Stimulated activated memory B cell treated with anti-CD40 and anti-IgM and Interleukin-4, amounts not matched to agents 10 μg/mL and 1 μg/mL and 100 μg/mL, for 72 hours (primary cell): ENCODE data around the gene DLG2.

Experiments
- ATAC-seq: fragments of 150-1000 bp; cut with Tn5 transposase; 2 replicates; pipeline ENCODE4 v1.10.0; 2021
- H3K27ac Mint-ChIP-seq: one replicate; pipeline ENCODE4 v1.8.0; 2022; ENCODE audit warnings: mild to moderate bottlenecking, mixed read lengths
- H3K27me3 Mint-ChIP-seq: one replicate; pipeline ENCODE4 v1.8.0; 2022; ENCODE audit warnings: mixed read lengths
- H3K36me3 Mint-ChIP-seq: one replicate; pipeline ENCODE4 v1.8.0; 2022; ENCODE audit warnings: mixed read lengths
- H3K4me1 Mint-ChIP-seq: one replicate; pipeline ENCODE4 v1.8.0; 2022; ENCODE audit warnings: mixed read lengths
- H3K4me3 Mint-ChIP-seq: one replicate; pipeline ENCODE4 v1.8.0; 2022; ENCODE audit warnings: mild to moderate bottlenecking, moderate library complexity, mixed read lengths
- H3K9me3 Mint-ChIP-seq: one replicate; pipeline ENCODE4 v1.8.0; 2022; ENCODE audit warnings: mixed read lengths

DLG2 gene

DNA sequence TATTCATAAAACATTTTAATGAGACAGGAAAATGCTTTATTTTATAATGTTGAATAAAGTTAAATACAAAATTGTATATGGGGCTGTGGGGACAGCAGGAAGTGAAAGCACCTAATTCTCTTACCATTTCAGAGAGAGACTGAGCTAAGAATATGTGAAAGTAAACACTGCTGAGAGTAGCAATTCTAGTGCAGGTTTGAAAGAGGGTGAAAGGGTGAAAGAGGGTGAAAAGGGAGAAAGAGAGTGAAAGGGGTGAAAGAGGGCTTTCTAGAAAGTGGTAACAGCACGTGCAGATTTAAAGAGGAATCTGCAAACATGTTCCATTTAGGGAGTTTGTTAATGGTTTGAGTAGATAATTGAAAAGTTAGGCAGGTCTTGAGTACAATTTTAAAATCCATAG is 1689.0 kb downstream of the DLG2 start:
- H3K9me3 Mint-ChIP-seq: no peaks in the 10 kb centered on the region

GRCh38 chr11:83933008-83933407 is 1694.1 kb downstream of the DLG2 start:
- no peak for ATAC-seq
- H3K4me1 Mint-ChIP-seq: no peaks in the 10 kb centered on the region
- no peaks in the 10 kb centered on the region for H3K36me3 Mint-ChIP-seq

More for the DNA sequence above, 1689.0 kb downstream of the DLG2 start:
- Mint-ChIP-seq H3K27ac (no peak overlapping the region), H3K27me3 (no peaks in the 10 kb centered on the region), H3K4me3 (no peak overlapping the region), H3K4me1 (no peaks in the 10 kb centered on the region), H3K36me3 (no peaks in the 10 kb centered on the region)
- ATAC-seq: no peak

DNA sequence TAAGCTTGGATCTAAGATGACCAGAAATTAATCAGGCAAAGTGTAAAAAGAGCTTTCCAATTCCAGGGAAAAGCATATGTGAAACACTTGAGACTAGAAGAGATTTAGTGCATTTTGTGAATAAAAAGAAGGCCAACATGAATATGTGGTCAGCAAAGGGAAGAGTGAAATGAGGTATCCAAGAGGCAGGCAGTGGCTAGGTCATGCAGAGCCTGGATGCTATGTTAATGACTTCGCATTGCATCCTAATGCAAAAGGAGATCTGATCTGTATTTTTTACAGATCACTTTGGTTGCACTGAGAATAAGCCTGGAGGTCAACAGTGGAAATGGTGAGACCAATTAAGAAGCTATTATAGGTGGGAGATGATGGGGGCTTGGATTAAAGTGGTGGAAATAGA is 1699.7 kb downstream of the DLG2 start:
- no peaks in the 10 kb centered on the region for H3K36me3 Mint-ChIP-seq
- no peak overlapping the region for H3K4me3 Mint-ChIP-seq
- ATAC-seq: no peak
- H3K27ac Mint-ChIP-seq: no peak overlapping the region
- H3K9me3 Mint-ChIP-seq: no peaks in the 10 kb centered on the region
- H3K27me3 Mint-ChIP-seq: no peaks in the 10 kb centered on the region
- no peaks in the 10 kb centered on the region for H3K4me1 Mint-ChIP-seq

More at GRCh38 chr11:83933008-83933407, 1694.1 kb downstream of the DLG2 start:
- Mint-ChIP-seq H3K27ac (no peak overlapping the region), H3K27me3 (no peaks in the 10 kb centered on the region), H3K4me3 (no peak overlapping the region), H3K9me3 (no peaks in the 10 kb centered on the region)

DNA sequence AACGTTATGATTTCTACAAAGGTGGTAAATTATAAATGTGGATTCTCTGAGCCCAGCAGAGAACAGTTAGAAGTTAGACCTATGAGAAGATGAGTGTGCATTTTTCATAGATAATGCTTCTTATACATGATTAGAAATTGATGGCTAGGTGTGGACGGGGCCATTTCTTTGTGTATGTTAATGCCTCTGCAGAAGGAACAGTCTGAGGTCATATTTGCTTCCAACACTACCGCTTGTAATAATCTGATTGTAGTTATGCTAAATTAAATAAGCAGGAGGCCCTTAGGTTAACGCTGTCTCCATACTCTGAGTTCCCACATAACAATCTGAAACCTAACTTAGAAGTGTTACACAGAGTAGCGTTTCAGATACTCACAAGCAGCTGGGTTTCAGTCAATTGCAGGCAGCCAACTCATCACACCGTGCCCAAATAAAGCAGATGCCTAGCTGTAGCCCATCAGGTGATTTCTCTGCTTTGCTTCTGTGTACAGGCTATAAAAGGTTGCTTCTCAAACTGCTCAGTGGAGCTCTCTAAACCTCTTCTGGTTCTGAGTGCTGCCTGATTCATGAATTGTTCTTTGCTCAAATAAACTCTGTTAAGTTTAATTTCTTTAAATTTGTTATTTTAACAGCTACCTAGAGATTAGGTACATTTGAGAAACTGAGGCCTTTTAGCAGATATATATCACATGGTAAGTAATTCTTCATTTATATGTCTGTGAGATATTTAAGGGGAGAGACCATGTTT is 1702.2 kb downstream of the DLG2 start:
- no peaks in the 10 kb centered on the region for H3K27me3 Mint-ChIP-seq
- no peaks in the 10 kb centered on the region for H3K9me3 Mint-ChIP-seq
- H3K4me3 Mint-ChIP-seq: no peak overlapping the region
- H3K27ac Mint-ChIP-seq: no peak overlapping the region
- no peak for ATAC-seq
- no peaks in the 10 kb centered on the region for H3K36me3 Mint-ChIP-seq
- no peaks in the 10 kb centered on the region for H3K4me1 Mint-ChIP-seq

- Mint-ChIP-seq H3K9me3 (no peaks in the 10 kb centered on the region), H3K4me3 (no peak overlapping the region), H3K36me3 (no peaks in the 10 kb centered on the region), H3K27ac (no peak overlapping the region), H3K4me1 (no peaks in the 10 kb centered on the region), H3K27me3 (no peaks in the 10 kb centered on the region)
- no peak for ATAC-seq
These were observed 1703.2 kb downstream of the DLG2 start for GRCh38 chr11:83923961-83924360.

GRCh38 chr11:83922953-83923352 is 1704.2 kb downstream of the DLG2 start:
- no peak for ATAC-seq

GRCh38 chr11:83922318-83922717 is 1704.8 kb downstream of the DLG2 start:
- no peaks in the 10 kb centered on the region for H3K36me3 Mint-ChIP-seq
- H3K9me3 Mint-ChIP-seq: no peaks in the 10 kb centered on the region
- no peak overlapping the region for H3K27ac Mint-ChIP-seq
- no peak for ATAC-seq
- H3K27me3 Mint-ChIP-seq: no peaks in the 10 kb centered on the region
- no peaks in the 10 kb centered on the region for H3K4me1 Mint-ChIP-seq
- no peak overlapping the region for H3K4me3 Mint-ChIP-seq

More at GRCh38 chr11:83922953-83923352, 1704.2 kb downstream of the DLG2 start:
- Mint-ChIP-seq H3K4me1 (no peaks in the 10 kb centered on the region), H3K27ac (no peak overlapping the region), H3K9me3 (no peaks in the 10 kb centered on the region), H3K4me3 (no peak overlapping the region), H3K27me3 (no peaks in the 10 kb centered on the region), H3K36me3 (no peaks in the 10 kb centered on the region)

DNA sequence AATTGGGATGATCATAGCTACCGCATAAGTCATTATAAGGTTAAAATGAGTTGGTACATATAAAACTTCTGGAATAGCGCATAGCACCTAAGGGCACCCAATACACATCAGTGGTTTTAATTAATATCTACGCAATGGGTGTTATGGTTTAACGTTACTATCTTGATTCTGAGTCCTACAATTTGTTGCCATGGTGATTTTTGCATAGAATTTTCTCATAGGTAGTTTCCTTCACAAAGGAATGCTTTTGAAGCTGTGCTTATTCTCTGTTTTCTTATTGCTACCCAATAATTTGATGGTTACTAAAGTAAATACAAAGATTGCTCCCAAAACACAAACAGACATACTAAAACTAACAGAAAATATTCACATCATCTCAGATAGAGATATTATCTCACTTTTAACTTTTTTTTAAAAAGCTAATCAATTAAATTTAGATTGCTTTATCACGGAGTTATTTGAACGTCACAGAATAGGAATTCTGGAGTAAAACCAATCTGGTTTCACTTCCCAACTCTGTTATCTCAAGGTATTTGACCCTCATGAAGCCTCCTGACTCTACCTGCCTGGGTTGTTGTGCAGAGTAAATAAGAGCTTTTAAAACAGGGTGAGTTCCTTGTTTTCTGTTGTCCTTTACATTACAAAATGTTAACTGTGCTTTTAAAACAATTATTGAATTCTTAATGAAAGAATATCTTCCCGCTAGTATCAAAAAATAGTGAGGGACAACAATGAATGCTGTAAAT is 1705.5 kb downstream of the DLG2 start:
- Mint-ChIP-seq H3K4me1 (no peaks in the 10 kb centered on the region), H3K27ac (no peak overlapping the region), H3K4me3 (no peak overlapping the region), H3K36me3 (no peaks in the 10 kb centered on the region), H3K27me3 (no peaks in the 10 kb centered on the region), H3K9me3 (no peaks in the 10 kb centered on the region)
- no peak for ATAC-seq

DNA sequence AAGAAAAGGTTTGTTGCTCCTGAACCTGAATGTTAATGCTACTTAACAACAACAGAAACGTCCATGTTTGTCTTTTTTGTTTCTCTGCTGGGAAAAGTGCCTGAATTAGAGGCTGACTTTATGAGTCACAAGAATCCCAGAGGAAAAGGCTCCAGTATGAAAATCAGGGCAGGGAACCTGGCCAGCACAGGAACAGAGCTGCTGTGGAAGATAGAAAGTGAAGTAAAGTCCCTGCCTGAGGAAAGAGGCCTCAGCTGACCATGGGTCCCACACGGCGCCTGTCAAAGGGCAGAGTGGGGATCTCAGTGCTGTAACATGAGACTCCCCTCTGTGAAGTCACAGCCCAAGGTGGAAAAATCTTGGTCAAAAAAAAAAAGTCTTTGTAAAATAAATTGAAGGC is 1708.7 kb downstream of the DLG2 start:
- Mint-ChIP-seq H3K9me3 (no peaks in the 10 kb centered on the region), H3K27ac (no peak overlapping the region), H3K4me3 (no peak overlapping the region), H3K4me1 (no peaks in the 10 kb centered on the region), H3K27me3 (no peaks in the 10 kb centered on the region), H3K36me3 (no peaks in the 10 kb centered on the region)
- no peak for ATAC-seq

GRCh38 chr11:83914995-83915394 is 1712.1 kb downstream of the DLG2 start:
- no peak overlapping the region for H3K27ac Mint-ChIP-seq
- no peak overlapping the region for H3K4me3 Mint-ChIP-seq

GRCh38 chr11:83909579-83910534 is 1717.3 kb downstream of the DLG2 start:
- H3K4me1 Mint-ChIP-seq: no peaks in the 10 kb centered on the region
- ATAC-seq: no peak
- no peaks in the 10 kb centered on the region for H3K9me3 Mint-ChIP-seq
- H3K4me3 Mint-ChIP-seq: no peak overlapping the region
- no peaks in the 10 kb centered on the region for H3K36me3 Mint-ChIP-seq
- no peak overlapping the region for H3K27ac Mint-ChIP-seq
- no peaks in the 10 kb centered on the region for H3K27me3 Mint-ChIP-seq

More at GRCh38 chr11:83914995-83915394, 1712.1 kb downstream of the DLG2 start:
- Mint-ChIP-seq H3K36me3 (no peaks in the 10 kb centered on the region), H3K4me1 (no peaks in the 10 kb centered on the region), H3K27me3 (no peaks in the 10 kb centered on the region), H3K9me3 (no peaks in the 10 kb centered on the region)
- no peak for ATAC-seq

GRCh38 chr11:83908298-83908856 is 1718.8 kb downstream of the DLG2 start:
- no peaks in the 10 kb centered on the region for H3K36me3 Mint-ChIP-seq
- ATAC-seq: no peak

GRCh38 chr11:83895516-83895915 is 1731.6 kb downstream of the DLG2 start:
- no peaks in the 10 kb centered on the region for H3K27me3 Mint-ChIP-seq
- H3K4me3 Mint-ChIP-seq: no peak overlapping the region
- H3K36me3 Mint-ChIP-seq: no peaks in the 10 kb centered on the region
- no peak for ATAC-seq
- H3K4me1 Mint-ChIP-seq: no peaks in the 10 kb centered on the region
- peaks cover 8% of the 10 kb centered on the region for H3K9me3 Mint-ChIP-seq
- H3K27ac Mint-ChIP-seq: no peak overlapping the region

More at GRCh38 chr11:83908298-83908856, 1718.8 kb downstream of the DLG2 start:
- Mint-ChIP-seq H3K9me3 (no peaks in the 10 kb centered on the region), H3K4me1 (no peaks in the 10 kb centered on the region), H3K27ac (no peak overlapping the region), H3K27me3 (no peaks in the 10 kb centered on the region), H3K4me3 (no peak overlapping the region)

GRCh38 chr11:83881428-83881827 is 1745.7 kb downstream of the DLG2 start:
- Mint-ChIP-seq H3K4me3 (no peak overlapping the region), H3K36me3 (no peaks in the 10 kb centered on the region), H3K27ac (no peak overlapping the region)

GRCh38 chr11:83871054-83871453 is 1756.1 kb downstream of the DLG2 start:
- no peak for ATAC-seq
- Mint-ChIP-seq H3K27me3 (peaks cover 9% of the 10 kb centered on the region), H3K9me3 (peaks cover 3% of the 10 kb centered on the region), H3K4me3 (no peak overlapping the region), H3K36me3 (no peaks in the 10 kb centered on the region), H3K27ac (no peak overlapping the region), H3K4me1 (peaks cover 6% of the 10 kb centered on the region)

More at GRCh38 chr11:83881428-83881827, 1745.7 kb downstream of the DLG2 start:
- Mint-ChIP-seq H3K27me3 (peaks cover 15% of the 10 kb centered on the region), H3K4me1 (no peaks in the 10 kb centered on the region), H3K9me3 (no peaks in the 10 kb centered on the region)
- ATAC-seq: no peak
